Tibial artery (tissue), 4 donors: Measurements from ENCODE around the gene MATK.

ENCODE experiments used
- DNase-seq, 2 donors: peaks; one replicate each; pipeline ENCODE4 v3.0.0-alpha.2; 2019
- H3K27ac ChIP-seq, 2 donors: fragments of 200-600 bp; sonication (generic) in 1 of 2; 1 replicate in 1 of 2; 2 replicates in 1 of 2; pipeline ENCODE4 v1.5.1; 2018 to 2019; ENCODE audit warnings: mild to moderate bottlenecking in 1 of 2
- H3K27me3 ChIP-seq, 2 donors: fragments of 200-600 bp; sonication (generic) in 1 of 2; one replicate each; pipeline versions ENCODE4 v1.5.1 to v1.6.0; 2016 to 2019
- H3K36me3 ChIP-seq, 3 donors: fragments of 200-600 bp; sonication (generic) in 2 of 3; one replicate each; pipeline ENCODE4 v1.5.1; 2016 to 2019; ENCODE audit warnings: mild to moderate bottlenecking in 2 of 3
- H3K4me1 ChIP-seq, 4 donors: fragments of 200-600 bp; sonication (generic) in 2 of 4; 1 replicate in 3 of 4; 2 replicates in 1 of 4; pipeline ENCODE4 v1.5.1; 2016 to 2019
- H3K4me3 ChIP-seq, 2 donors: fragments of 200-600 bp; sonication (generic) in 1 of 2; 1 replicate in 1 of 2; 2 replicates in 1 of 2; pipeline ENCODE4 v1.5.1; 2018 to 2019; ENCODE audit warnings: mild to moderate bottlenecking in 2 of 2
- H3K9me3 ChIP-seq, 3 donors: fragments of 200-600 bp; sonication (generic) in 1 of 3; one replicate each; pipeline ENCODE4 v1.5.1; 2016 to 2019
- CTCF ChIP-seq, 2 experiments: fragments of 200-600 bp in 1 of 2; fragments of 450-650 bp in 1 of 2; IDR thresholded peaks; one replicate each; pipeline ENCODE4 v1.5.1; 2017 to 2019; ENCODE audit warnings: antibody characterized with exemption in 2 of 2, mild to moderate bottlenecking in 1 of 2, moderate library complexity in 1 of 2
- intact Hi-C: fragments of 100-400 bp; cut with DNase I; formaldehyde crosslinking; loops from one replicate; pipeline ENCODE4 v1.15.0; 2023; ENCODE audit warnings: low total_unique reads

The MATK gene

GRCh38 chr19:3793799-3794198 lies 7.6 kb upstream of the MATK start:
- Histone ChIP-seq H3K27ac (no peak overlapping the region), H3K27me3 (peaks cover 0 to 33% of the 10 kb centered on the region in 2 donors), H3K36me3 (no peaks in the 10 kb centered on the region), H3K9me3 (peaks cover 0 to 23% (median 9%) of the 10 kb centered on the region in 3 donors), H3K4me1 (no peaks in the 10 kb centered on the region), H3K4me3 (no peak overlapping the region)
- intact Hi-C loops = no loop called here
- DNase-seq = no peak
- no peak for TF ChIP-seq CTCF (IDR thresholded peaks at IDR 0.05)

GRCh38 chr19:3792114-3792513 lies 5.9 kb upstream of the MATK start:
- H3K4me1 ChIP-seq = no peaks in the 10 kb centered on the region
- intact Hi-C loops = no loop called here
- TF ChIP-seq CTCF (IDR thresholded peaks at IDR 0.05) = no peak
- no peak for DNase-seq
- H3K36me3 ChIP-seq = no peaks in the 10 kb centered on the region
- peaks cover 0 to 21% of the 10 kb centered on the region in 2 donors for H3K27me3 ChIP-seq
- H3K27ac ChIP-seq = no peak overlapping the region
- H3K4me3 ChIP-seq = no peak overlapping the region
- peaks cover 0 to 20% (median 9%) of the 10 kb centered on the region in 3 donors for H3K9me3 ChIP-seq

GRCh38 chr19:3790941-3791340 lies 4.8 kb upstream of the MATK start:
- Histone ChIP-seq H3K27me3 (peaks cover 0 to 28% of the 10 kb centered on the region in 2 donors), H3K9me3 (peaks cover 0 to 8% (median 0%) of the 10 kb centered on the region in 3 donors), H3K36me3 (no peaks in the 10 kb centered on the region), H3K27ac (no peak overlapping the region), H3K4me1 (peaks cover 0 to 3% (median 0%) of the 10 kb centered on the region in 4 donors), H3K4me3 (no peak overlapping the region)
- no peak for DNase-seq
- TF ChIP-seq CTCF (IDR thresholded peaks at IDR 0.05) = no peak
- intact Hi-C loops = no loop called here

GRCh38 chr19:3790209-3790734 lies 4.1 kb upstream of the MATK start:
- Histone ChIP-seq H3K4me3 (no peak overlapping the region), H3K27me3 (peaks cover 0 to 35% of the 10 kb centered on the region in 2 donors), H3K9me3 (peaks cover 0 to 8% (median 0%) of the 10 kb centered on the region in 3 donors), H3K36me3 (no peaks in the 10 kb centered on the region), H3K4me1 (peaks cover 0 to 9% (median 0%) of the 10 kb centered on the region in 4 donors), H3K27ac (no peak overlapping the region)
- DNase-seq = no peak
- no peak for TF ChIP-seq CTCF (IDR thresholded peaks at IDR 0.05)
- intact Hi-C loops = no loop called here

GRCh38 chr19:3788996-3789778 lies 3.0 kb upstream of the MATK start:
- intact Hi-C loops = no loop called here
- Histone ChIP-seq H3K9me3 (peaks cover 0 to 8% (median 0%) of the 10 kb centered on the region in 3 donors), H3K27ac (no peak overlapping the region), H3K36me3 (no peaks in the 10 kb centered on the region), H3K4me3 (no peak overlapping the region), H3K27me3 (peaks cover 0 to 45% of the 10 kb centered on the region in 2 donors), H3K4me1 (peaks cover 0 to 13% (median 0%) of the 10 kb centered on the region in 4 donors)
- DNase-seq = no peak
- no peak for TF ChIP-seq CTCF (IDR thresholded peaks at IDR 0.05)
